NOMO-1 treated with dmso at 0.1 percent for 144 hours (cell line): ENCODE results near the gene RAPGEF4.
"Not testable (repeated sequence)": the region's sequence is repeated elsewhere in the genome, so short reads cannot be mapped to it uniquely, and the experiment has no call there.

Source experiments
- DNase-seq: peaks from one replicate; lab custom pipeline; 2025; ENCODE audit not compliant: unreplicated experiment; lab: John Stamatoyannopoulos, UW

Gene RAPGEF4

DNA sequence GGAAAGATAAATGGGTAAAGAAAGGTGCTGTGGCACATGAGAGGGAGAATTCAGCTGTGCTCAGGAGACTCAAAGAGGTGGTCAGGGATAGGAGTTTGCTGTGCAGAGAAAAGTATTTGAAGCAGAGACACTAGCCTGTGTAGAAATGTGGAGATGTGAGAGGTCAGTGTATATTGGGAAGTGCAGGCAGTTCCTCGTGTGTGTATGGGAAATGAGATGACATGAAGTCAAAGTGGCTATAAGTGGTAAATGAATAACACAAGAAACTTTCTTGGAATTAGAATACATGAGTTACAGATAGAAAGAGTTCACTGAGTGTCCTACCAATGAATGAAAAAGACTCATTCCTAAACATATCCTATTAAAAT is 351.6 kb downstream of the RAPGEF4 start:
- DNase-seq = no peak

- no peak for DNase-seq
Measured at GRCh38 chr2:173087793-173088496, 352.3 kb downstream of the RAPGEF4 start.

DNA sequence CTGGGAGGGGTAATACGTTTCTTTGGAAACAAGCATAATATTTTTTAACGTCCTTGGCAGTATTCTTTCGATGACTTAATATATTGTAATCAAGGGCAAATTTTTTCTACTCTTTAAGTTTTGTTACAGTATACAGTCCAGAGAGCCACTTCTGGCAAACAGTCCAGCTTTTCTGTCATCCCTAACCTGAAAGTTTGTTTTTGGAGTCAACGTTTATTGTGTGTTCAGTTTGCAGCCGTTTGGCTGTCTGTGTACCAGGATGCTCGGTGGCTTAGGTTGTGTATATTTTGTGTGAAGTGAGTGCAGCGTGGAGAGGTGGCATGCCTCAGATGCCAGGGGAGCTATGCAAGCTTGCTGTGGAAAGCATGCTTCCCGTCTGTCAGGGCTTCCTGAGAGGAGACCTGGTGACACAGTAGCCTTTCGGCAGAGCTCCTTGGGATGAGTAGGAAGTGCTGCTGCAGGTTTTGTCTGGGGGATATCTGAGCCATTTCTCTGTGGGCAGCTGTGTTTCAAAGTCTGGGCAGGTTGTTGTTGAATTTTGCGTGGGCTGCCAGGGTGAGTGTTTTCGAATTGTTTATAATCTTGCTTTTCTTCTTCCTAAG is 354.7 kb downstream of the RAPGEF4 start:
- no peak for DNase-seq

DNA sequence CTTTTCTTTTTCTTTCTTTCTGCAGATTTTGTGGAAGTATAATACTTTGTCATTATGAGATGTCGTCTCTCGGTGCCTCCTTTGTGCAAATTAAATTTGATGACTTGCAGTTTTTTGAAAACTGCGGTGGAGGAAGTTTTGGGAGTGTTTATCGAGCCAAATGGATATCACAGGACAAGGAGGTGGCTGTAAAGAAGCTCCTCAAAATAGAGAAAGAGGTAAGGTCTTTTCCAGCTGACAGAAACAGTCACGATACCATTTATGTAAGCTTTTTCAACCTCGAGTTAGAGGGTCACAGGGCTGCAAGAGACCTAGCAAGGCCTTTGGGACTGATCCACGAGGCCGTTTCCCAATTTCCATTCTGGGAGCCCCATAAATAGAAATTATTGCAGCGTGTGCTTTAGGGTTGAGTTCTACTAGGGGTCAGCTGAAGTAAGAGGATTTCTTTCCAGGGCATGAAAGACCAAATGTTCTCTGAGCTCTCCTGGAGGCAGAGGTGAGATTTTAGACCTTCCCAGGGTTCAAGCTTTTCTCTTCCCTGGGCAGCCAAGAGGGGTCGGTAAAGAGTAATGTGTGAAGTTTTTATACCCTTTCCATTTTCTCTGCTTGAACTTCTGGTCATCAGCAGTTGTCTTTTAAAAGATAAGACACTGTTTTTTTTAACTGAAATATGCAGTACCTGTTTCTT is 355.5 kb downstream of the RAPGEF4 start:
- no peak for DNase-seq

- no peak for DNase-seq
Measured at GRCh38 chr2:173091910-173092309, 356.3 kb downstream of the RAPGEF4 start.

- DNase-seq = no peak
Measured at GRCh38 chr2:173092844-173093402, 357.3 kb downstream of the RAPGEF4 start.

DNA sequence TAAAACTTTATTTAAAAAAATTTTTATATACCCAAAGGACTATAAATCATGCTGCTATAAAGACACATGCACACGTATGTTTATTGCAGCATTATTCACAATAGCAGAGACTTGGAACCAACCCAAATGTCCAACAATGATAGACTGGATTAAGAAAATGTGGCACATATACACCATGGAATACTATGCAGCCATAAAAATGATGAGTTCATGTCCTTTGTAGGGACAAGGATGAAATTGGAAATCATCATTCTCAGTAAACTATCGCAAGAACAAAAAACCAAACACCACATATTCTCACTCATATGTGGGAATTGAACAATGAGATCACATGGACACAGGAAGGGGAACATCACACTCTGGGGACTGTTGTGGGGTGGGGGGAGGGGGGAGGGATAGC is 358.0 kb downstream of the RAPGEF4 start:
- not testable (repeated sequence) for DNase-seq

DNA sequence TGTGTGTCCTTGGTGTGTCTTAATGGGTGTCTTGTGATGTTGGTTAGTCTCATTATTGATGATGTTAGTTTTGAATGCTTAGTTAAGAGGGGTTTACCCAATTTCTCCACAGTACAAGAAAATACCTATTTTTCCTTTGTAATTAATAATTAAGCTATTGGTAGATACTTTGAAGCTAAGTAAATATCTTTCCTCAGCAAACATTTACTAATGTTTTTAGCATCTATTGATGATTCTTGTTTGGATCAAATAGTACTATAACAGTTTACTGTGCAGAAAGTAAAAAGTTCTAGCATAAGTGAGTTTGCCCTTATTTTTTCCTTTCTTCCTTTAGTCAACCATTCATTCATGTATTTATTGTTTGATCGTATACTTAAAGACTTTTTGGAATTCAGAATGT is 359.1 kb downstream of the RAPGEF4 start:
- DNase-seq = no peak

DNA sequence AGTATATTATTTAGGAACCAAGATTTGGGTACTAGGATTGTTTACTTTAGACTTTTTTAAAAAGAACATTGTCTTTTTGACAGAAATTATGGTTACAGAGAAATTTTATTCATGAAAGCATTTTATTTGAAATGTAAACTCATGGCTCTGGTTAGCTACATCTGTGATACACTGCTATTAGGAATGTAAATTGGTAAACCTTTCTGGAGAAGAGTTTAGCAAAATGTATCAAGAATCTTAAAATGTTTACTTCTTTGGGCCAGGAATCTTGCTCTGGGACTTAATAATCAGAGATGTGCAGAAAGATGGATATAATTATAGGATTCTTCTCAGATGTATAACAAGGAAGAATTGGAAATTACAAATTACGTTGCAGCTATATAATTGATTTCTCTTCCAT is 359.7 kb downstream of the RAPGEF4 start:
- DNase-seq = no peak

DNA sequence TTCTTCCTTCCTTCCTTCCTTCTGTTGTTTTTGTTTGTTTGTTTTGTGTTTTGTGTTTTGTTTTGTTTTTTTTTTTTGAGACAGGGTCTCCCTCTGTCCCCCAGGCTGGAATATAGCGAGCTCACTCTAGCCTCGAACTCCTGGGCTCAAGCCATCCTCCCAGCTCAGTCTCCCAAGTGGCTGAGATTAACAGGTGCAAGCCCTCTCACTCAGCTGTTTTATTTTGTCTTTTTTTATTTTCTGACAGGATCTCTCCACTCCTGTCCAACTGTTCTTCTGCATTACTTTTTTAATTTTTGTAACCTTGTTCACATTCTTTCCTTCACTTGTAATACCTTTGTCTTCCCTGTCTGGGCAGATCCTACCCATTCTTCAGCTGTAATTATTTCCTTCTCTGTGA is 363.6 kb downstream of the RAPGEF4 start:
- no peak for DNase-seq

GRCh38 chr2:173099804-173100203 is 364.2 kb downstream of the RAPGEF4 start:
- no peak for DNase-seq

DNA sequence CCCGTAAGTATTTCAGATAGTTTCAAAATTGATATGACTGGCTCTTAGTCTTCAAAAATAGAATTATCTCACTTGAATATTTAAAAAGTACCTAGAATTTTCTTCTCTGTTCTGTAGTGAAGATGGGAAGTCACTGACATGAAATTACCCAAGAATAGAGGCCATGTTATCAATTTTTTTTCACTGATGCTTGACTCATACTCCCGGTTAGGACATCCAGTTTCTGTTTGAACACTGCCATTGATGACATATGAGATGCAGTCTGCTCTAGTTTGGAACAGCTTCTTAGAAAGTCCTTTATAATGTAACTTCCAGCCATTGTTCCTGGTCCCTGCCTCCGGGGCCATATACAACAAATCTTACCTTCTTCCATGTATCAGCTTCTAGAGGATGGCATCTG is 366.0 kb downstream of the RAPGEF4 start:
- DNase-seq = no peak
